ENCODE data around the gene PKP2.
"Not testable (repeated sequence)": the region's sequence is repeated elsewhere in the genome, so short reads cannot be mapped to it uniquely, and the experiment has no call there.

GRCh38 chr12:32872416-32872815, 24.2 kb downstream of the PKP2 start:
- TF ChIP-seq CTCF (conservative IDR thresholded peaks at IDR 0.05; ENCODE audit: low read depth, low read length); EZH2 (IDR thresholded peaks at IDR 0.05; ENCODE audit: borderline replicate concordance, low read depth, low read length, poor library complexity, severe bottlenecking): not testable (repeated sequence)
